ENCODE measurements around the gene ZNF883. TPM values are rescaled to one million over a fixed set of nuclear protein-coding genes. Genes with fewer than 3 reads are reported as not detected.

Gene ZNF883
- total RNA-seq, 1 donor = 4.4 TPM

GRCh38 chr9:112917047-112917986, 94.7 kb downstream of the ZNF883 start:
- no peak for TF ChIP-seq CTCF (IDR thresholded peaks at IDR 0.05; ENCODE audit: insufficient read depth, low read length)
- no peak for DNase-seq (ENCODE audit: low read depth)
- H3K4me3 ChIP-seq (ENCODE audit: low read depth, low read length) = no peak overlapping the region

- peak; percentile 28 for DNase-seq (ENCODE audit: low read depth)
- no peak for TF ChIP-seq CTCF (IDR thresholded peaks at IDR 0.05; ENCODE audit: insufficient read depth, low read length)
- no peak overlapping the region for H3K4me3 ChIP-seq (ENCODE audit: low read depth, low read length)
Observed at GRCh38 chr9:112914524-112914923, 97.5 kb downstream of the ZNF883 start.

- TF ChIP-seq CTCF (IDR thresholded peaks at IDR 0.05; ENCODE audit: insufficient read depth, low read length) = no peak
- DNase-seq (ENCODE audit: low read depth) = peak; percentile 14
- H3K4me3 ChIP-seq (ENCODE audit: low read depth, low read length) = no peak overlapping the region
Observed at GRCh38 chr9:112913326-112913725, 98.7 kb downstream of the ZNF883 start.

GRCh38 chr9:112912636-112913035, 99.4 kb downstream of the ZNF883 start:
- TF ChIP-seq CTCF (IDR thresholded peaks at IDR 0.05; ENCODE audit: insufficient read depth, low read length) = no peak

GRCh38 chr9:112911736-112912135, 100.3 kb downstream of the ZNF883 start:
- H3K4me3 ChIP-seq (ENCODE audit: low read depth, low read length) = no peak overlapping the region
- TF ChIP-seq CTCF (IDR thresholded peaks at IDR 0.05; ENCODE audit: insufficient read depth, low read length) = no peak

More at GRCh38 chr9:112912636-112913035, 99.4 kb downstream of the ZNF883 start:
- no peak overlapping the region for H3K4me3 ChIP-seq (ENCODE audit: low read depth, low read length)
- DNase-seq (ENCODE audit: low read depth) = no peak

More at GRCh38 chr9:112911736-112912135, 100.3 kb downstream of the ZNF883 start:
- no peak for DNase-seq (ENCODE audit: low read depth)

Other genes with a start within 250 kb of the ZNF883 start
- not detected in 2 replicates for gene SLC46A2, start 121.3 kb downstream of the ZNF883 start, total RNA-seq (ENCODE audit: low replicate concordance)
- gene ZFP37, start 44.5 kb upstream of the ZNF883 start, total RNA-seq (ENCODE audit: low replicate concordance) = 0.82 and 3.6 TPM in 2 replicates
- 7.0 and 8.0 TPM in 2 replicates for gene SLC31A2, start 138.8 kb upstream of the ZNF883 start, total RNA-seq (ENCODE audit: low replicate concordance)
- gene FKBP15, start 209.1 kb upstream of the ZNF883 start, total RNA-seq (ENCODE audit: low replicate concordance) = 10.5 and 27.7 TPM in 2 replicates
- 15.2 and 32.9 TPM in 2 replicates for gene SLC31A1, start 209.4 kb upstream of the ZNF883 start, total RNA-seq (ENCODE audit: low replicate concordance)